Fibroblast of mammary gland (primary cell): ENCODE results near the gene VDR.

Experiments
- DNase-seq: peaks from one replicate; pipeline ENCODE4 v3.0.0-alpha.2; 2010; ENCODE audit warnings: low read depth
- H3K4me3 ChIP-seq: 2 replicates; pipeline ENCODE4 v1.5.1; 2011; ENCODE audit warnings: low read depth, mild to moderate bottlenecking, low read length, moderate library complexity; ENCODE audit not compliant: control insufficient read depth
- CTCF ChIP-seq: conservative IDR thresholded peaks from 2 replicates; pipeline ENCODE4 v1.5.1; 2011; ENCODE audit warnings: low read depth, low read length, inconsistent platforms; ENCODE audit not compliant: control insufficient read depth, insufficient read depth

VDR gene

GRCh38 chr12:47854531-47854930, 50.3 kb downstream of the VDR start:
- no peak for DNase-seq
- H3K4me3 ChIP-seq, result no peak overlapping the region
- no peak for TF ChIP-seq CTCF

- no peak for DNase-seq
- no peak for TF ChIP-seq CTCF
- no peak overlapping the region for H3K4me3 ChIP-seq
Observed at GRCh38 chr12:47852096-47852571, 52.7 kb downstream of the VDR start.

- TF ChIP-seq CTCF, result no peak
- H3K4me3 ChIP-seq, result no peak overlapping the region
- DNase-seq, result no peak
Observed at GRCh38 chr12:47851303-47851952, 53.4 kb downstream of the VDR start.

- no peak for DNase-seq
- H3K4me3 ChIP-seq, result no peak overlapping the region
- no peak for TF ChIP-seq CTCF
Observed at GRCh38 chr12:47850153-47851084, 54.4 kb downstream of the VDR start.

GRCh38 chr12:47849261-47849660, 55.5 kb downstream of the VDR start:
- no peak for DNase-seq
- TF ChIP-seq CTCF, result no peak
- no peak overlapping the region for H3K4me3 ChIP-seq

- TF ChIP-seq CTCF, result no peak
- H3K4me3 ChIP-seq, result no peak overlapping the region
- no peak for DNase-seq
Observed at GRCh38 chr12:47848853-47849252, 55.9 kb downstream of the VDR start.
